ENCODE results near the gene IGF2R. TPM values are rescaled to one million over a fixed set of nuclear protein-coding genes. Genes with fewer than 3 reads are reported as not detected.
"Not testable (repeated sequence)": the region's sequence is repeated elsewhere in the genome, so short reads cannot be mapped to it uniquely, and the experiment has no call there.

IGF2R gene
- total RNA-seq, 1 donor from 2014 or later: 161 TPM

- H3K4me1 ChIP-seq (ENCODE audit: control insufficient read depth in 3 of 3, insufficient read depth in 3 of 3, low read length in 3 of 3); H3K27ac ChIP-seq (ENCODE audit: low read depth, low read length): not testable (repeated sequence)
- H3K36me3 ChIP-seq (ENCODE audit: control insufficient read depth in 3 of 3, insufficient read depth in 3 of 3, low read length in 3 of 3): peaks cover 75 to 91% (median 86%) of the 10 kb centered on the region in 3 donors
Observed at GRCh38 chr6:160092176-160092575, 123.3 kb downstream of the IGF2R start.

GRCh38 chr6:160092602-160093001 lies 123.7 kb downstream of the IGF2R start:
- Histone ChIP-seq H3K36me3 (ENCODE audit: control insufficient read depth in 3 of 3, insufficient read depth in 3 of 3, low read length in 3 of 3) (peaks cover 78 to 94% (median 87%) of the 10 kb centered on the region in 3 donors), H3K4me1 (ENCODE audit: control insufficient read depth in 3 of 3, insufficient read depth in 3 of 3, low read length in 3 of 3) (peaks cover 3 to 5% (median 4%) of the 10 kb centered on the region in 3 donors), H3K9me3 (ENCODE audit: control insufficient read depth in 3 of 3, low read length in 3 of 3) (no peaks in the 10 kb centered on the region), H3K27me3 (ENCODE audit: control insufficient read depth in 3 of 3, insufficient read depth in 3 of 3, low read length in 3 of 3) (no peaks in the 10 kb centered on the region), H3K27ac (ENCODE audit: low read depth, low read length) (no peak overlapping the region), H3K9ac (ENCODE audit: low read depth in 1 of 3, low read length in 3 of 3) (no peak overlapping the region), H3K4me3 (ENCODE audit: low read length in 3 of 3) (no peak overlapping the region)

More at GRCh38 chr6:160092176-160092575, 123.3 kb downstream of the IGF2R start:
- not testable (repeated sequence) for H3K9me3 ChIP-seq (ENCODE audit: control insufficient read depth in 3 of 3, low read length in 3 of 3); H3K27me3 ChIP-seq (ENCODE audit: control insufficient read depth in 3 of 3, insufficient read depth in 3 of 3, low read length in 3 of 3); H3K9ac ChIP-seq (ENCODE audit: low read depth in 1 of 3, low read length in 3 of 3); H3K4me3 ChIP-seq (ENCODE audit: low read length in 3 of 3)

GRCh38 chr6:160093061-160093460 lies 124.2 kb downstream of the IGF2R start:
- Histone ChIP-seq H3K9ac (ENCODE audit: low read depth in 1 of 3, low read length in 3 of 3) (no peak overlapping the region), H3K27ac (ENCODE audit: low read depth, low read length) (no peak overlapping the region), H3K4me1 (ENCODE audit: control insufficient read depth in 3 of 3, insufficient read depth in 3 of 3, low read length in 3 of 3) (peaks cover under 1 to 4% (median 3%) of the 10 kb centered on the region in 3 donors), H3K4me3 (ENCODE audit: low read length in 3 of 3) (no peak overlapping the region), H3K36me3 (ENCODE audit: control insufficient read depth in 3 of 3, insufficient read depth in 3 of 3, low read length in 3 of 3) (peaks cover 79 to 94% (median 89%) of the 10 kb centered on the region in 3 donors), H3K9me3 (ENCODE audit: control insufficient read depth in 3 of 3, low read length in 3 of 3) (no peaks in the 10 kb centered on the region), H3K27me3 (ENCODE audit: control insufficient read depth in 3 of 3, insufficient read depth in 3 of 3, low read length in 3 of 3) (no peaks in the 10 kb centered on the region)

GRCh38 chr6:160093946-160094345 lies 125.1 kb downstream of the IGF2R start:
- no peak overlapping the region for H3K27ac ChIP-seq (ENCODE audit: low read depth, low read length)
- H3K4me3 ChIP-seq (ENCODE audit: low read length in 3 of 3): no peak overlapping the region
- no peaks in the 10 kb centered on the region for H3K27me3 ChIP-seq (ENCODE audit: control insufficient read depth in 3 of 3, insufficient read depth in 3 of 3, low read length in 3 of 3)
- H3K9ac ChIP-seq (ENCODE audit: low read depth in 1 of 3, low read length in 3 of 3): no peak overlapping the region
- H3K4me1 ChIP-seq (ENCODE audit: control insufficient read depth in 3 of 3, insufficient read depth in 3 of 3, low read length in 3 of 3): no peaks in the 10 kb centered on the region
- H3K9me3 ChIP-seq (ENCODE audit: control insufficient read depth in 3 of 3, low read length in 3 of 3): no peaks in the 10 kb centered on the region
- H3K36me3 ChIP-seq (ENCODE audit: control insufficient read depth in 3 of 3, insufficient read depth in 3 of 3, low read length in 3 of 3): peaks cover 76 to 88% (median 87%) of the 10 kb centered on the region in 3 donors

GRCh38 chr6:160095146-160095845 lies 126.4 kb downstream of the IGF2R start:
- Histone ChIP-seq H3K27ac (ENCODE audit: low read depth, low read length) (no peak overlapping the region), H3K4me3 (ENCODE audit: low read length in 3 of 3) (no peak overlapping the region), H3K36me3 (ENCODE audit: control insufficient read depth in 3 of 3, insufficient read depth in 3 of 3, low read length in 3 of 3) (peaks cover 69 to 76% (median 75%) of the 10 kb centered on the region in 3 donors), H3K9ac (ENCODE audit: low read depth in 1 of 3, low read length in 3 of 3) (no peak overlapping the region), H3K4me1 (ENCODE audit: control insufficient read depth in 3 of 3, insufficient read depth in 3 of 3, low read length in 3 of 3) (no peaks in the 10 kb centered on the region), H3K9me3 (ENCODE audit: control insufficient read depth in 3 of 3, low read length in 3 of 3) (no peaks in the 10 kb centered on the region), H3K27me3 (ENCODE audit: control insufficient read depth in 3 of 3, insufficient read depth in 3 of 3, low read length in 3 of 3) (no peaks in the 10 kb centered on the region)

GRCh38 chr6:160101277-160102205 lies 132.7 kb downstream of the IGF2R start:
- Histone ChIP-seq H3K27me3 (ENCODE audit: control insufficient read depth in 3 of 3, insufficient read depth in 3 of 3, low read length in 3 of 3) (no peaks in the 10 kb centered on the region), H3K9me3 (ENCODE audit: control insufficient read depth in 3 of 3, low read length in 3 of 3) (no peaks in the 10 kb centered on the region), H3K4me3 (ENCODE audit: low read length in 3 of 3) (no peak overlapping the region), H3K4me1 (ENCODE audit: control insufficient read depth in 3 of 3, insufficient read depth in 3 of 3, low read length in 3 of 3) (peaks cover 0 to 4% (median 0%) of the 10 kb centered on the region in 3 donors), H3K36me3 (ENCODE audit: control insufficient read depth in 3 of 3, insufficient read depth in 3 of 3, low read length in 3 of 3) (peaks cover 66 to 68% (median 67%) of the 10 kb centered on the region in 3 donors), H3K27ac (ENCODE audit: low read depth, low read length) (no peak overlapping the region), H3K9ac (ENCODE audit: low read depth in 1 of 3, low read length in 3 of 3) (no peak overlapping the region)

- Histone ChIP-seq H3K4me3 (ENCODE audit: low read length in 3 of 3) (no peak overlapping the region), H3K9me3 (ENCODE audit: control insufficient read depth in 3 of 3, low read length in 3 of 3) (no peaks in the 10 kb centered on the region), H3K27ac (ENCODE audit: low read depth, low read length) (no peak overlapping the region), H3K9ac (ENCODE audit: low read depth in 1 of 3, low read length in 3 of 3) (no peak overlapping the region), H3K27me3 (ENCODE audit: control insufficient read depth in 3 of 3, insufficient read depth in 3 of 3, low read length in 3 of 3) (no peaks in the 10 kb centered on the region), H3K4me1 (ENCODE audit: control insufficient read depth in 3 of 3, insufficient read depth in 3 of 3, low read length in 3 of 3) (peaks cover 0 to 4% (median 0%) of the 10 kb centered on the region in 3 donors), H3K36me3 (ENCODE audit: control insufficient read depth in 3 of 3, insufficient read depth in 3 of 3, low read length in 3 of 3) (peaks cover 60 to 64% (median 63%) of the 10 kb centered on the region in 3 donors)
Observed at GRCh38 chr6:160102399-160102798, 133.5 kb downstream of the IGF2R start.

- H3K27me3 ChIP-seq (ENCODE audit: control insufficient read depth in 3 of 3, insufficient read depth in 3 of 3, low read length in 3 of 3): no peaks in the 10 kb centered on the region
- peaks cover 52 to 63% (median 59%) of the 10 kb centered on the region in 3 donors for H3K36me3 ChIP-seq (ENCODE audit: control insufficient read depth in 3 of 3, insufficient read depth in 3 of 3, low read length in 3 of 3)
- no peak overlapping the region for H3K27ac ChIP-seq (ENCODE audit: low read depth, low read length)
- no peak overlapping the region for H3K4me3 ChIP-seq (ENCODE audit: low read length in 3 of 3)
- H3K9me3 ChIP-seq (ENCODE audit: control insufficient read depth in 3 of 3, low read length in 3 of 3): no peaks in the 10 kb centered on the region
- H3K4me1 ChIP-seq (ENCODE audit: control insufficient read depth in 3 of 3, insufficient read depth in 3 of 3, low read length in 3 of 3): peaks cover 0 to 4% (median 0%) of the 10 kb centered on the region in 3 donors
- no peak overlapping the region for H3K9ac ChIP-seq (ENCODE audit: low read depth in 1 of 3, low read length in 3 of 3)
Observed at GRCh38 chr6:160102956-160103824, 134.3 kb downstream of the IGF2R start.

GRCh38 chr6:160103825-160104100 lies 134.9 kb downstream of the IGF2R start:
- Histone ChIP-seq H3K9me3 (ENCODE audit: control insufficient read depth in 3 of 3, low read length in 3 of 3) (no peaks in the 10 kb centered on the region), H3K4me1 (ENCODE audit: control insufficient read depth in 3 of 3, insufficient read depth in 3 of 3, low read length in 3 of 3) (peaks cover 0 to 4% (median 0%) of the 10 kb centered on the region in 3 donors), H3K9ac (ENCODE audit: low read depth in 1 of 3, low read length in 3 of 3) (no peak overlapping the region), H3K4me3 (ENCODE audit: low read length in 3 of 3) (no peak overlapping the region), H3K27ac (ENCODE audit: low read depth, low read length) (no peak overlapping the region), H3K27me3 (ENCODE audit: control insufficient read depth in 3 of 3, insufficient read depth in 3 of 3, low read length in 3 of 3) (no peaks in the 10 kb centered on the region), H3K36me3 (ENCODE audit: control insufficient read depth in 3 of 3, insufficient read depth in 3 of 3, low read length in 3 of 3) (peaks cover 52 to 60% (median 55%) of the 10 kb centered on the region in 3 donors)
